Spleen (tissue), 11 donors: ENCODE data around the gene MCRS1. TPM values are rescaled to one million over a fixed set of nuclear protein-coding genes. Genes with fewer than 3 reads are reported as not detected.

ENCODE experiments used
- DNase-seq: peaks from one replicate; pipeline ENCODE4 v3.0.0-alpha.2; 2020
- H3K27ac ChIP-seq, 8 donors: fragments of 200-600 bp; sonication (generic) in 7 of 8; 1 replicate in 4 of 8; 2 replicates in 4 of 8; pipeline versions ENCODE4 v1.5.0 to v1.8.0; 2016 to 2021; ENCODE audit warnings: inconsistent platforms in 4 of 8, mild to moderate bottlenecking in 4 of 8, moderate library complexity in 1 of 8
- H3K27me3 ChIP-seq, 7 donors: fragments of 200-600 bp; sonication (generic) in 6 of 7; replicated peaks in 1 of 7; 1 replicate in 4 of 7; 2 replicates in 3 of 7; pipeline versions ENCODE4 v1.5.0 to v1.8.0; 2016 to 2021; ENCODE audit warnings: inconsistent platforms in 3 of 7, mild to moderate bottlenecking in 1 of 7
- H3K36me3 ChIP-seq, 6 donors: fragments of 200-600 bp; sonication (generic) in 5 of 6; 1 replicate in 4 of 6; 2 replicates in 2 of 6; pipeline versions ENCODE4 v1.5.0 to v1.8.0; 2016 to 2021; ENCODE audit warnings: inconsistent platforms in 2 of 6
- H3K4me1 ChIP-seq, 6 donors: fragments of 200-600 bp; sonication (generic) in 5 of 6; 1 replicate in 3 of 6; 2 replicates in 3 of 6; pipeline versions ENCODE4 v1.5.0 to v1.8.0; 2016 to 2021; ENCODE audit warnings: inconsistent platforms in 3 of 6
- H3K4me3 ChIP-seq, 8 donors: fragments of 200-600 bp; sonication (generic) in 7 of 8; 1 replicate in 4 of 8; 2 replicates in 4 of 8; pipeline versions ENCODE4 v1.5.0 to v1.8.0; 2016 to 2021; ENCODE audit warnings: inconsistent platforms in 4 of 8, mild to moderate bottlenecking in 4 of 8, moderate library complexity in 2 of 8
- H3K9me3 ChIP-seq, 8 donors: fragments of 200-600 bp; sonication (generic) in 7 of 8; 1 replicate in 4 of 8; 2 replicates in 4 of 8; pipeline versions ENCODE4 v1.5.0 to v1.8.0; 2016 to 2021; ENCODE audit warnings: inconsistent platforms in 4 of 8
- POLR2A ChIP-seq, 3 donors: fragments of 450-650 bp; IDR thresholded peaks; one replicate each; pipeline ENCODE4 v1.5.1; 2017; ENCODE audit warnings: antibody characterized with exemption in 3 of 3, mild to moderate bottlenecking in 1 of 3
- POLR2AphosphoS5 ChIP-seq, 3 donors: sonication (generic); formaldehyde crosslinking; IDR thresholded peaks; one replicate each; pipeline ENCODE4 v1.5.1; 2017; ENCODE audit warnings: antibody characterized with exemption in 3 of 3
- WGBS, 5 donors: extraction: QIAGEN DNeasy Blood & Tissue Kit in 3 of 5; methylation state at CpG; one replicate each; pipeline versions ENCODE4 v1.1.5 to v1.1.7; 2013 to 2018; 5-methylcytosine and 5-hydroxymethylcytosine counted together
- intact Hi-C: fragments of 100-400 bp; cut with DNase I; formaldehyde crosslinking; loops from one replicate; pipeline ENCODE4 v1.15.0; 2023; ENCODE audit warnings: low total_unique reads
- polyA plus RNA-seq, 3 donors: library from polyadenylated mRNA; stranded (reverse); fragments of 200-250 nt; gene quantifications; one replicate each; pipeline ENCODE4 v1.2.1, GENCODE V29; 2013
- total RNA-seq, 7 donors: library from RNA; depleted of rRNA in 3 of 7; stranded (reverse); fragments of >200 nt in 3 of 7; fragmentation: NEBNext Ultra II Directional in 4 of 7; extraction: Animal tissue kit (Norgen Biotek cat#: 25700) in 4 of 7; gene quantifications; one replicate each; pipeline versions ENCODE4 v1.1.0 to v1.2.1, GENCODE V29; 2016 to 2021
- TF ChIP-seq, protein P1 (sequence below), 11 experiments: fragments of 200-600 bp in 7 of 11; fragments of 450-650 bp in 4 of 11; sonication (generic) in 4 of 11; IDR thresholded peaks in 8 of 11; conservative IDR thresholded peaks in 3 of 11; 1 replicate in 7 of 11; 2 replicates in 4 of 11; pipeline versions ENCODE4 v1.4.0 to v1.8.0; 2016 to 2021; ENCODE audit warnings: antibody characterized with exemption in 11 of 11, inconsistent platforms in 4 of 11, mild to moderate bottlenecking in 1 of 11
- donor health status: healthy with polysubstance abuse.
- donor health status: DM: no; HTN: no; CAD: no; lungs with moderate emphysema.
- donor health status: DM: no; HTN: no; CAD: no.
- donor health status: Bipolar disorder and iron deficiency.
- donor health status: healthy.
- donor health status: DM: no; HTN: no; CAD: no.
- donor health status: DM: yes; HTN: yes; CAD: no.

MCRS1 gene
- total and polyA plus RNA-seq, 10 donors = 44.1 to 64.7 (median 54.3) TPM

DNA sequence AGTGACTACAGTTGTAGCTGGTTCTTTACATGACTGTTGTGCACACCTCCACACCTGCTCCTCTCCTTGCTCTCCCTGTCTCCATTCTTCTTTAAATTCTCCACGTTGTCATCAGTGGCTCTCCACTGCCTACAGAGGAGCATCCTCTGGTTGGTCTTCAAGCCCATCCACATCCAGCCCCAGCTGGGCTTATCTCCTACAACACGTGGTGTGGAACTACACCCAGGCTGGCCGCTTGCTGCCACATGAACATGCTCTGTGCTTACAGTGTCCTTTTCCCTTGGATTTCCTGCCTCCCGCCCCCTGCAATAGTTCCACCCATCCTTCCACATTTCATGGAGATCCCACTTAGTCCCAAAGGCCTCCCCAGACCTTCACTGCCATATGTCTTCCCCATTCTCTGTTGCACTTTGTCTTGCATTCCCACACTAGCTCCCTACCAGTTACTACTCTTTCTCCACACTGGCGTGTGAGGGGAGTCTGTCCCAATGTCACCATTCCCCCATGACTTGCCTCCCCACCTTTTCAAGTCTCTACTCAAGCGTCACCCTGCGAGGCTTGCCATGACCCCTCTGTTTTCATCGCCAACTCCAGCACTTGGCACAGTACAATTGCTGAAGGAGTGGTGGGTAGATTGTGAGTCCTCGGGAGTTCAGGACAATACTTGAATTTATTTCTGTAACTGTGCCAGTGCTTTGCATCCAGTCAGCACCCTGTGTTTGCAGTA, 9.8 kb upstream of the MCRS1 start:
- no peaks in the 10 kb centered on the region for H3K9me3 ChIP-seq
- no peaks in the 10 kb centered on the region for H3K27me3 ChIP-seq
- no peak for DNase-seq
- no peak overlapping the region for H3K27ac ChIP-seq
- H3K4me3 ChIP-seq = no peak overlapping the region
- no peak for TF ChIP-seq POLR2AphosphoS5 (IDR thresholded peaks at IDR 0.05)
- TF ChIP-seq POLR2A (IDR thresholded peaks at IDR 0.05) = no peak
- TF ChIP-seq, protein P1, sequence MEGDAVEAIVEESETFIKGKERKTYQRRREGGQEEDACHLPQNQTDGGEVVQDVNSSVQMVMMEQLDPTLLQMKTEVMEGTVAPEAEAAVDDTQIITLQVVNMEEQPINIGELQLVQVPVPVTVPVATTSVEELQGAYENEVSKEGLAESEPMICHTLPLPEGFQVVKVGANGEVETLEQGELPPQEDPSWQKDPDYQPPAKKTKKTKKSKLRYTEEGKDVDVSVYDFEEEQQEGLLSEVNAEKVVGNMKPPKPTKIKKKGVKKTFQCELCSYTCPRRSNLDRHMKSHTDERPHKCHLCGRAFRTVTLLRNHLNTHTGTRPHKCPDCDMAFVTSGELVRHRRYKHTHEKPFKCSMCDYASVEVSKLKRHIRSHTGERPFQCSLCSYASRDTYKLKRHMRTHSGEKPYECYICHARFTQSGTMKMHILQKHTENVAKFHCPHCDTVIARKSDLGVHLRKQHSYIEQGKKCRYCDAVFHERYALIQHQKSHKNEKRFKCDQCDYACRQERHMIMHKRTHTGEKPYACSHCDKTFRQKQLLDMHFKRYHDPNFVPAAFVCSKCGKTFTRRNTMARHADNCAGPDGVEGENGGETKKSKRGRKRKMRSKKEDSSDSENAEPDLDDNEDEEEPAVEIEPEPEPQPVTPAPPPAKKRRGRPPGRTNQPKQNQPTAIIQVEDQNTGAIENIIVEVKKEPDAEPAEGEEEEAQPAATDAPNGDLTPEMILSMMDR (IDR thresholded peaks at IDR 0.05 in 8 of 11, conservative IDR thresholded peaks at IDR 0.05 in 3 of 11) = no peak
- peaks cover 0 to 18% (median 9%) of the 10 kb centered on the region in 6 donors for H3K4me1 ChIP-seq
- intact Hi-C loops = no loop called here
- peaks cover 0 to 31% (median 11%) of the 10 kb centered on the region in 6 donors for H3K36me3 ChIP-seq
- WGBS, 5 donors = 77 to 83% (median 80%) methylated on average over 9 of the region's 9 CpGs

DNA sequence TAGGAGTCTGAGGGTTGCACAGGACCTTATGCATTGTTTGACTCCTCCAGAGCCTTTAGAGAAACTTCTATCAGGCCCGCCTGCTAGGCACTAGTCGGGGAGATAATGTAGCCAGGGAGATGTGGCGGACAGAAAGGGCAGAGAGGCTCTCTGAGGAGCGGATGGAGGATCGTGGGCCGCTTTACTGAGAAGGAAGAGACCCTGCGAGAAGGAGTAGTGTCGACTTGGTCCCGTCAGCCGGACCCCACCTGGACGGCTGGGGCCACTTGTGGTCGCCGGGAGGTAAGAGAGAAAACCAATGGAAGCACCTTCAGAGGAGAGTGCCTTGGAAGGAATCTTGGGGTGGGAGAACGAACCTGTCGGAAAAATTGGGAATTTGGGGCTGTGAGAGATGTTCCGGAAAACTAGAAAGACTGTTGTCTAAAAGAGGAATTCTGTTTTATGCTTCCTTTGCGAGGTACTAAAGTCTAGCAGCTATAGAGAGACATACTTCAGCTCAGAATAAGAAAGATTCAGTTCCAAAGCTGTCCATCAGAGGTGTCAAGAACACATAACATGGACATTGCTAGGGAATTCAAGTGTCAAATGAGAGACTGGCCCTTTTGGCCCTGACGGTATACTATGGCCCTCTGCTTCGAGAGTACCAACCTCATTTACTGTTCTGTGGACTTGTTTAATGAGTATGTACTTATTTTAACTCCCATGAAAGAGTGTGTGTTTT, 660 bp upstream of the MCRS1 start:
- Histone ChIP-seq H3K27ac (peak overlapping the region in 7 of 8 donors; percentile 91 to 99 (median 96)), H3K9me3 (no peaks in the 10 kb centered on the region), H3K27me3 (no peaks in the 10 kb centered on the region), H3K4me3 (peak overlapping the region; percentile 74 to 100 (median 96)), H3K4me1 (peaks cover 15 to 67% (median 51%) of the 10 kb centered on the region in 6 donors), H3K36me3 (peaks cover 0 to 33% (median 19%) of the 10 kb centered on the region in 6 donors)
- peak; percentile 79 for DNase-seq
- 3 to 5% (median 4%) methylated on average over 19 of the region's 19 CpGs for WGBS, 5 donors
- no peak for TF ChIP-seq POLR2A (IDR thresholded peaks at IDR 0.05)
- intact Hi-C loops = no loop called here

DNA sequence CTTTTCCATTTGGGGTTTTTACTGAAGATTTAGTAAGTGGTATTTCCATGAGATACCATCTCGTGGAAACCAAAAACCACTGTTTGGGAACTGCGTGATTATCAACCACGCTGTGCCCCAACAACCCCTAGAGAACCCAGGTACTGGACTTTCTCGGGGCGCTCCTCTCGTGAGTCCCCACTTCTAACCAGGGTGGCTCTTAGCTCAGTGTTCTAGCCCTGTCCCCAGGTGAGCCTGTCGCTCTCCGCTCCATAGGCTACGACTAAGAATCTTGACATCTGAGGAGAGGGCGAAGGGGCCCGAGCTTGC, 686 bp downstream of the MCRS1 start:
- intact Hi-C loops = no loop called here
- H3K9me3 ChIP-seq = no peaks in the 10 kb centered on the region
- 2 to 4% (median 3%) methylated on average over 11 of the region's 11 CpGs for whole genome bisulfite sequencing, 5 donors
- peaks cover 0 to 42% (median 31%) of the 10 kb centered on the region in 6 donors for H3K36me3 ChIP-seq
- peaks cover 15 to 67% (median 51%) of the 10 kb centered on the region in 6 donors for H3K4me1 ChIP-seq
- no peaks in the 10 kb centered on the region for H3K27me3 ChIP-seq
- no peak for DNase-seq
- peak overlapping the region in 7 of 8 donors; percentile 91 to 99 (median 96) for H3K27ac ChIP-seq
- H3K4me3 ChIP-seq = peak overlapping the region; percentile 74 to 100 (median 96)
- TF ChIP-seq, protein P1 (IDR thresholded peaks at IDR 0.05 in 8 of 11, conservative IDR thresholded peaks at IDR 0.05 in 3 of 11) = no peak
- TF ChIP-seq POLR2A (IDR thresholded peaks at IDR 0.05) (no peak), POLR2AphosphoS5 (IDR thresholded peaks at IDR 0.05) (no peak)

DNA sequence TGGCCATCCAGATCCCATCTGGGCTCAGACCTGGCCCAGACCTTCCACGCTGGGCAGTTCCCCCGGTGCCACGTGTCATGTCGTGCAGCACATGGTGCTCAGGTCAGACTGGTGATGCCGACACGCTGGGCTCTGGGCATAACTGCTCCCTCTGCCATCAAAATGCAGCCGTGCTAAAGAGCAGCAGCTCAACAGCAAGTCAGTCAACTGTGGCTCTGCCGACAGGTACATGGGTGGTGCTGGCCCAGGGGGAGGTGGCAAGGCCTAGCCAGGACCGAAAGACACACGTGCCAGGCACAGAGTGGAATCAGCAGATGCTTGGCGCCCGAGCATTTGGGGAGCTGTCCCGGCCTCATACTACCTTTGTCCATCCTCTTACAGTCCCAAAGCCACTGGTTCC, 1.6 kb downstream of the MCRS1 start:
- Histone ChIP-seq H3K4me3 (peak overlapping the region in 3 of 8 donors; percentile 86 to 100 (median 95)), H3K27ac (no peak overlapping the region), H3K9me3 (no peaks in the 10 kb centered on the region), H3K4me1 (peaks cover 15 to 66% (median 51%) of the 10 kb centered on the region in 6 donors), H3K36me3 (peaks cover 0 to 51% (median 40%) of the 10 kb centered on the region in 6 donors), H3K27me3 (no peaks in the 10 kb centered on the region)
- WGBS, 5 donors = 94 to 97% (median 96%) methylated on average over 10 to 13 of the region's 13 CpGs
- intact Hi-C loops = no loop called here
- peak; percentile 74 for DNase-seq
- TF ChIP-seq POLR2A (IDR thresholded peaks at IDR 0.05) = no peak
- TF ChIP-seq, protein P1 (IDR thresholded peaks at IDR 0.05 in 8 of 11, conservative IDR thresholded peaks at IDR 0.05 in 3 of 11) = no peak
